GM18870 (cell line): ENCODE results near the gene SYCE3.
"Not testable (repeated sequence)": the region's sequence is repeated elsewhere in the genome, so short reads cannot be mapped to it uniquely, and the experiment has no call there.

Experiments
- ATAC-seq: cut with Tn5 transposase; IDR thresholded peaks from one replicate; pipeline ENCODE4 v1.9.1; 2021; ENCODE audit warnings: moderate library complexity; ENCODE audit not compliant: unreplicated experiment

SYCE3 gene

DNA sequence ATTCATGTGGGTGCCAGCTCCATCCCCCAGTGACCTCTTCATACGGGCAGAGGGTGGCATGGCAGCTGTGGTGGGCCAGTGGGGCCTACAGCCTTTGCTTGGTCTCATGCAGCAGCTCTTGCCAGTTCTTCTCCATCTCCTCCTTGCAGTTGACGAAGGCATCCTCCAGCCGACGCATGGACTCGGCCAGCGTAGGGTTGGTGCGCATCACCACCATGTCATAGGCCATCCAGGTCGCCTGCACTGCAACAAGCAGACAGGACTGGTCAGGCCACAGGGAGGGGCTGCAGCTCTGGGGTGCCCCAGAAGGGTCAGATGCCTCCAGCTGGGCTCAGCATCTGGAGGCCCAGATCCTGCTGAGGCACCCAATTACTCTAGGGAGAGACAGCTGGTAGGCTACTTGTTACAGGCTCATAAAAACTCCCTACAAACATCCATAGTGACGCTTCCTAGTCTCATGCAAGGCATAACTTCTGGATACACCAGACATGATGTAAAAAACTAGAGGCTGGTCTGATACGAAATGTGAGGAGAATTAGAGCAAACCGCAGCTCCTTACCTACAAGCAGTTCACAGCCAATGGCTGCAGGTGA lies 11.5 kb downstream of the SYCE3 start:
- ATAC-seq = no peak

DNA sequence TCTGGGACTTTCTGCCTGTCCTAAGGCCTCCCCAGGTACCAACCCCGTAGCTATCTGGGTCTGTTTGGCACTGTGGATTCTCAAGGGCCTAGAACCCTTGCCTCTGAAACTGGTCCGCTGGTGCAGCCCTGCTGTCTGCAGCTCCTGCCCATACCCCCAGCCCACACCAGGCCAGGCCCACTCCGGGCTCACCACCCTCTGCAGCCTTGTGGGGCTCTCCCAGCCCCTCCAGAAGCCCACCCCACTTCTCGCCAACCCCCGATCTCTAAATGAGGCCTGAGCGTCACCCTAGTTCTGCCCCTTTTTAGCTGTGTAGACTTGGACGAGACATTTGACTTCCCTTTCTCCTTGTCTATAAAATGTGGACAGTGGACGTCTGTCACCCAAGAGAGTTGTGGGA lies 12.3 kb downstream of the SYCE3 start:
- no peak for ATAC-seq

DNA sequence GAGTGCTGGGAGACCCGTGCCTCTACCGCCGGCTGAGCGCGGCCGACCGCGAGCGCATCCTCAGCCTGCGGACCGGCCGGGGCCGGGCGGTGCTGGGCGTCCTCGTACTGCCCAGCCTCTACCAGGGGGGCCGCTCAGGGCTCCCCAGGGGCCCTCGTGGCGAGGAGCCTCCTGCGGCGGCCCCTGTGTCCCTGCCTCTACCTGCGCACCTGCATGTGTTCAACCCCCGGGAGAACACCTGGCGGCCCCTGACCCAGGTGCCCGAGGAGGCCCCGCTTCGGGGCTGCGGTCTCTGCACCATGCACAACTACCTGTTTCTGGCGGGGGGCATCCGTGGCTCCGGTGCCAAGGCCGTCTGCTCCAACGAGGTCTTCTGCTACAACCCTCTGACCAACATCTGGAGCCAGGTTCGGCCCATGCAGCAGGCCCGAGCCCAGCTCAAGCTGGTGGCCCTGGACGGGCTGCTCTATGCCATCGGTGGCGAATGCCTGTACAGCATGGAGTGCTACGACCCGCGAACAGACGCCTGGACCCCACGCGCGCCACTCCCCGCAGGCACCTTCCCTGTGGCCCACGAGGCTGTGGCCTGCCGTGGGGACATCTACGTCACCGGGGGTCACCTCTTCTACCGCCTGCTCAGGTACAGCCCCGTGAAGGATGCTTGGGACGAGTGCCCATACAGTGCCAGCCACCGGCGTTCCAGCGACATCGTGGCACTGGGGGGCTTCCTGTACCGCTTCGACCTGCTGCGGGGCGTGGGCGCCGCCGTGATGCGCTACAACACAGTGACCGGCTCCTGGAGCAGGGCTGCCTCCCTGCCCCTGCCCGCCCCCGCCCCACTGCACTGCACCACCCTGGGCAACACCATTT lies 13.6 kb downstream of the SYCE3 start:
- ATAC-seq = no peak

DNA sequence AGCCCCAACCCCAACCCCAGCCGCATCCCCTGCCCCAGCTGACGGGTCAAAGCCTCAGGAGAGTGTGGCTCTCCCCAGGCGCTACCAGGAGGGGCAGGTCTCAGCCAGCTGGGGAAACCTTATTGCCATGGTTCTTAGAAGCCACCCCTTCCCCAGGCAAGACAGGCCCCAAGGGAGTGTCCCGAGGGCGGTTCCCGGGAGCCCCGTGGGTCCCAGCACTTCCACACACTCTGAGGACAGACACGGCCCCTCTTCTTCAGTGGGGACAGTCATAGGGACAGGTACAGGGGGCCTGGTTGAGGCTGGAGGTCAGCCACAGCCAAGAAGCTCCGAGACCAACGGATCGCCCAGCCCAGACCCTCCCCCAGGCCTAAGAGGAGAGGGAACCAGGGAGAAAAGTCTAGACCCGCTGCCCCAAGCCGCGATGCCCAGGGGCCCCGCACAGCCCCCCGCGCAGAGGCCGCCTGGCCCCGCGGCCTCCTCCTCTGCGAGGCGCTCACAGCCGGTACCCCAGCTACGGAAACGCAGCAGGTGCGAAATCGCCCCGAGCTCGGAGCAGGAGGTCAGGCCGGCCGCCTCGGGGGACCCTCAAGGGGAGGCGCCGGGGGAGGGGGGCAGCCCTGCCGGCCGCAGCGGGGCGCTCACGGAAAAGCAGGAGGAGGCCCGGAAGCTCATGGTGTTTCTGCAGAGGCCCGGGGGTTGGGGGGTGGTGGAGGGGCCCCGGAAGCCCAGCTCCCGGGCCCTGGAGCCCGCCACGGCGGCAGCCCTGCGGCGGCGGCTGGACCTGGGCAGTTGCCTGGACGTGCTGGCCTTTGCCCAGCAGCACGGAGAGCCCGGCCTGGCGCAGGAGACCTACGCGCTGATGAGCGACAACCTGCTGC lies 14.4 kb downstream of the SYCE3 start:
- no peak for ATAC-seq

DNA sequence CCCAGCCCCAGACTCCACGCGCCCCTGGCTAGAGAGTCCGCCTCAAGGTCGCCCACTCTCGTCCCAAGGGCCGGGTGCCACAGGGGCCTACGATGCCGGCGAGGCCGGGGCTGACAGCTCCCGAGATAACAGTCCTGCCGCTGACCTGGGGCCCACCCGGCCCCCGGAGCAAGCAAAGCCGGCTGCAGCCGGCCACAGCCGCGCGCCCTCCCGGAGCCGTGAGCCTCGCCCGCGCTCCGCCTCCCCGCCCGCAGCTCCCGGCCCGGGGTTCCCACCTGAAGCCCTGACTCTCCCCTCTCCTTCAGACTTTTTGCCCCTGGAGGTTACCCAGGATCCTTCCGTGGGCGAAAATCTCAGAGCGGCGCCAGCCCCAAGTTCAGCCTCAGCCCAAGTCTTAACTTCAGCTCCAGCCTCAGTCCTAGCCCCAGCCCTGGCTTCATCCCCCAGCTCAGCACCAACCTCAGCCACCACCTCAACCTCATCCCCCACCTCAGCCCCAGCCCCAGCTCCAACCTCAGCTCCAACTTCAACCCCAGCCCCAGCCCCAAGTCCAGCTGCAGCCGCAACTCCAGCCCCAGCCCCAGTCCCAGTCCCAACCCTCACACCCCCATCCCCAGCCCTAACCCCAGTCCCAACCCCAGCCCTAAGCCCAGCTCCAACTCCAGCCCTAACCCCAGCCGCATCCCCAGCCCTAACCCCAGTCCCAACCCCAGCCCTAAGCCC lies 15.3 kb downstream of the SYCE3 start:
- ATAC-seq = no peak

DNA sequence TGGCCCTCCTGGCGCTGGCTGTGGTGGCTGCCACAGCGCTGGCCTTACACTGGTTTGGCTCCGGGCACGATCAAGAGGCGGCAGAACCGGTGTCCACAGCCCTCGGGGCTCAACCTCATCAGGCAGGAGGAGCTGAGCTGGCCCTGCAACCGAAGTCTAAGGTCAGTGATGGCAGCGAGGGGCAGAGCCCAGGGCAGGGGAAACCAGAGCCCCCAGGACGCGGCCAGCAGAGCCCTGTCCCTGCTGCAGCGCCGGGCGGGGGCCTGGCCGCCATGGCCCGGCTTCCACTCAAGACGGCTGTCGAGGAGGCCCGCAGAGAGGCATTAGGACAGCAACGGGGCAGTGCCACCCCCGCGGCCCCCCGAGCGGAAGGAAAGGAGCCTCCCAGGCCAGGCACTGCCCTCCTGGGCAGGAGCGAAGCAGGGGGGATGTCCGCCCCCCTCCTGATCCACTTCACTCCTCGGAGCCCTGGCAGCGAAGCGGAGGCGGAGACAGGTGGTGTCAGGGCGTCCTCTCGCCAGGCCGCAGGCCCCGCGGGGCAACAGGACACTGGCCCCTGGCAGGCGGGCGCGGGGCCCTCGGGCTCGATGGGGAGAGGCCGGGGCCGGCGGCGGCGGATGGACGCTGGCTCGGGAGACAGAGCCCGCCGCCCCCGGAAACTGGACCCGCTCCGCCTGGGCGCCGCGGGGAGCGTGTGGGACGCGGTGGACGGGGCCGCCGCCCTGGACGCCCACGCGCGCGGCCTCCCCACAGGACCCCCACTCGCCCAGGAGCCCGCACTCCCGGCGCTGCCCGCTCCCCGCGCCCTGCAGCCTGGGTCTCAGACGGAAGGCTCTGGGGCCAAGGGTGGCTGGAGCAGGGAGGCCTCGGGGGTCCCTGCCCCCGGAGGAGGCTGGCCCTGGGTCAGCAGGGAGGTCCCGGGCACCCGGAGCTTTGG lies 16.1 kb downstream of the SYCE3 start:
- ATAC-seq = no peak

DNA sequence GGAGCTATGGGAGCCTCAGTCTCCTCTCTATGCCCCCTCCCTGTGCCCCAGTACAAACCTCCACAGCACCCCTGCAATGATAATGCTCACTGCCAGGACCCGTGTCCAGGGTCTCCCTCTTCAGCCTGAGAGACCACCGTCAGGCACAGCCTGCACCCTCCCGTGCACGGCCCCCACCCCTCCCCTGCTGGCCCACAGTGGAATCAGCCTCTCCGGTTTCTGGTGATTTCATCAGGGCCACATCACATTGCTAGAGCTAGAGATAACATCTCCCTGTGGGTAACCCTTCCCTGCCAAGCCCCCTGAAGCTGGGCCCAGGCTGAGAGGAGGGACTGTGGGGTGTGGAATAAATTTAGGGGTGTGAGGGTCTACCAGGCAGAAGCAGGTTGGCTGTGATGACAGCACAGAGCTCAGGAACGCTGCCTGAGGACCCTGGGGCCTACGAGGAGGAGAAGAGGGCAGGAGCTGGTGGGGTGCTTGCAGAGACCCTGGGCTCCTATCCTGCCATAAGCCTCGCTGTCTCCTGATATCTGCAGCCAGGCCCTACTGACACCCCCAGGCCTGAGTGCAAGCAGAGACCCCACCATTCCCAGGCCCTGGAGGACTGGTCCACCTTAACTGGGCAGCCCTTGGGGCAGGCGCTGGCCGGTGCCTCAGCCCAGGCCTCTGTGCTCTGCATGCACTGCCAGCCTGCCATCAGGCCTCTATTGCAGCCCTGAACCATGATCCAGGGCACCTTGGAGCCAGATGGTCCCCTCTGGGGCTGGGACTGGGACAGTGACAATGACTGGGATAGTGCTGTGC lies 17.0 kb downstream of the SYCE3 start, which contains the start of gene KLHDC7B:
KLHDC7B (plus strand) TSS at position 378 of the 804 bp plus-strand sequence; CDS start at position 723, 345 bp downstream.
- ATAC-seq = no peak

DNA sequence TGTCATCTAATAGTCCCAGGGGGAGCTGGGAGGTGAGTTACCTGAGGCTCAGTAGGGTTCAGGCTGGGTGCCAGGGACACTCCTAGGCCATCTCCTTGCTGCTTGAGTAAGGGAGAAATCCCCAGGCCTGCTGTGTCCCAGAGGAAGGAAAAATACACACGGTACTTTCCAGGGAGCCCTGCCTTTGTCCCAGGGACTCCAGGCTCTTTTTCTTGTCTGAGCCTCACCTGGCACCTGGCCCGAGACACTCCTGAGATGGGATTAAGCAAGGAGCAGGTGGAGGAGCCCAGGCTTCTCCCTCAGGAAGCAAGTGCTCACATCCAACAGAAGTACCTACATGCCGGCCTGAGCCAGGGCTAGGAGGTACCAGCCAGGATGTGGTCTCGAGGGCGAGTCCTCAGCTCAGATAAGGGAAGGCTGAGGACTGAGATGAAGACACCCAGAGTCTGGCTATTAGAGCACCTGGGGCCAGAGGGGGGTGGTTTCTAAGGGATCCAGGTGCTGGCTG lies 17.9 kb downstream of the SYCE3 start:
- no peak for ATAC-seq

DNA sequence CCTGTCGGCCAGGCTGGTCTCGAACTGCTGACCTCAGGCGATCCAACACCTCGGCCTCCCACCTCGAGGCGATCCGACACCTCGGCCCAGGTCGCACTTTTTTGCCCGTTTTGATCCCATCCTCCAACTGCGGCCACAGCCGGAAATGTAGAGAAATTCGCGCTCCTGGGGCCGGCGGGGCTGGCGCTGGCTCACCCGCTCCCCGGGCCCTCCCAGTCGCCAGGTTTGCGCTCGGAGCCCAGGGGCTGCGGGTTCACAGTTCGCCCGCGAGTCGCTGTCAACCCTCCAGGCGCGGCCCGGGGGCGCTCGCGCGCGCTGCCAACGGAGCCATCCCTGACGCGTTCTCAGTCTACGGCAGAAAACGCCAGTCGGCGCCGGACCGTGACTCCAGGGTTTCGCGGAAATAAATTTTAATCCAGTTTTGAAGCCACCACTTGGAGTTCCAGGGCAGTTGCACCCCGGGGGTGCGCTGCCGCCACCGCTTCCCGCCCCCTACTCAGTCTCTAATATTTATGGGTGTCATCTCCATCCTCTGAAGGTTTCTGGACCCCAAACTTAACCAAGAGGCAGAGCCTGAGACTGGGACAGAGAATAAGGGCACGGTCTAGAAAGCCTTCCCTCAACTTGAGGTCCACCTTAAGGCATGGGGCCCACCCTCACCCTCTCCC lies 18.5 kb downstream of the SYCE3 start:
- ATAC-seq = no peak

DNA sequence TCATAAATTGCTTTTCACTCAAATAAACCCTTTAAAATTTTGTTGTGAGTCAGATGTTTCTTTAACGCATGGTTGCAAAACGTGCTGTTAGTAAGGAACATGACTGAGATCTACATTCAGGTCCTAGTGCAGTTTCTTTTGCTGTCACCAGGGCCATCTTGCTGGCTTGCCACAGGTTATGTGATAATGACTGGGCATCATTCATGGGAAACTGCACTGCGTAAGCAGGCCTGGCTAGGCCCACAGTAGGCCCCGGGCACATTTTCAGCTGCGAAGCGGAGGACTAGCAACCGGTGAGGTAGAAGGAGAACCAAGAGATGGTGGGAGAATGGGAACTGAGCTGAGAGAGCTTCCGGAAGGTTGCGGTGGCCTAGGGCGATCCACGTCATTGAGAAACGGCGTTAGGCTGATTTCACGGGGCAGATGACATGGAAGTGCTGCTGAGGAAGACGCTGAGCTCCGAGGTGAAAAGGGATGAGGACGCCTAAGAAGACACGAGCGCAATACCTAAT lies 20.2 kb downstream of the SYCE3 start:
- no peak for ATAC-seq

DNA sequence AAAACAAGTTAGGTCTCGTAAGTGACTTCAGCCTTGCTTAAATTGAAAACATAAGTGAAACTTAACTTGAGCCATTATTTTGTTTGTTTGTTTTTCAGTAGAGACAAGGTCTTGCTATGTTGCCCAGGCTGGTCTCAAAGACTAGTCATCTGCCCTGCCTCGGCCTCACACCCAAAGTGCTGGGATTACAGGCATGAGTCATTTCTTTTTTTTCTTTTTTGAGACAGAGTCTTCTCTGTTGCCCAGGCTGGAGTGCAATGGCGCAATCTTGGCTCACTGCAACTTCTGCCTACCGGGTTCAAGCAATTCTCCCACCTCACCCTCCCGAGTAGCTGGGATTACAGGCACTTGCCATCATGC lies 21.1 kb downstream of the SYCE3 start:
- not testable (repeated sequence) for ATAC-seq

DNA sequence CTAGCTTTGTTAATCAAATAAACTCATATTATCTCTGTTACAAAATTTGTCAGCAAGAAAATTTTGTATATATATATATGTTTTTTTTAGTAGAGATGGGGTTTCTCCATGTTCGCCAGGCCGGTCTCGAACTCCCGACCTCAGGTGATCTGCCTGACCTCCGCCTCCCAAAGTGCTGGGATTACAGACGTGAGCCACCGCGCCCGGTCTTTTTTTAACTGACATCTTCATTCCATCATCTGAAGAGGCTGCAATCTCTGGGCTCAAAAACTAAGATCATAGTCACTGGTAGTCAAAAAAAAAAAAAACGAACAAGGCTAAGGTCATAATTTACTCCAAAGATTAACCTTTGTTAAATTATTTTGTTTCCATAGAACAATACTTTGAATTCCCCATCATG lies 22.3 kb downstream of the SYCE3 start:
- no peak for ATAC-seq

DNA sequence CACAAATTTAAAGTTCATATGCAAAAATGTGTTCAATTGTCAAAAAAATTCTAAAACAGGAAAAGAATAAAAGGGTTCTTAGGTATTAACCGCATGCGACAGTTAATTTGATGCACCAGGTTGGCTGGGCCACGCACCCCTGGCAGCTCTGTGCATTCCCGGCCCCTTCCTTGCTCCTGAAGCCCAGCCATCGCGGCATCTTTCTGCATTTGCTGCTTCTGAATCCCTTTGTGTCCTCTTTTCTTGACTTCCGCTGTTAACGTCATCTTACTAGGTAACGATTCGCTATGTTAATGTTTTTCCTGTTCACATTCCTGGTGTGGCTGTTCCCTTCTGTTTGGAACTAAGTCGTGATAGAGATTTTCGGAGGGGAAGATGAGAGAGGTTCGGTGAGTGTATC lies 25.0 kb downstream of the SYCE3 start:
- ATAC-seq = no peak

DNA sequence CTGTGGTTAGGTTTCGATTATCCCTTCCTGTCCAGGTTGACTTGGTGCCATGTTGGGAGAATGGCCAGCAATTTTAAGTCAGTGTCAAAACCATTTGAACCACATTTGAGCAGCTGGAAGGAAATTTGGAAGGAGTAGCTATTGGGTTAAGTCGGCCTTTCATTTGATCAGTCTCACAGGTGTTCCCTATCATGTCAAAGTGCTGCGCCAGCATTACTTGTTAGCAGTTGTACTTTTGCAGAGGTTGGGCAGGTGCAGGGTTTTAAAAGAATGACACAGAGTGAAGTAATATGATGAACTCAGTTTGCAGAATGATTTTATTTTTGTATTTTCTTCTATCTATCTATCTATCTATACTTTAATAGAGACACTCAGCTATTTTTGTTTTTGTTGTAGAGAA lies 26.5 kb downstream of the SYCE3 start:
- no peak for ATAC-seq

DNA sequence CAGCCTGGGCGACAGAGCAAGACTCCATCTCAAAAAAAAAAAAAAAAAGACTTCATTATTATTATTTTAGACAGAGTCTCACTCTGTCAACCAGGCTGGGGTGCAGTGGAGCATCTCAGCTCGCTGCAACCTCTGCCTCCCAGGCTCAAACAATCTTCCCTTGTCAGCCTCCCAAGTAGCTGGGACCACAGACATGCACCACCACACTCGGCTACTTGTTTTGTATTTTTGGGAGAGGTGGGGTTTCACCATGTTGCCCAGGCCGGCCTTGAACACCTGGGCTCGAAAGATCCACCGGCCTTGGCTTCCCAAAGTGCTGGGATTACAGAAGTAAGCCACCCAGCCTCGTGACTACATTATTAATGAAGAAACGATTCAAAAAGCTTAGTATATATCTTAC lies 27.6 kb downstream of the SYCE3 start:
- no peak for ATAC-seq

DNA sequence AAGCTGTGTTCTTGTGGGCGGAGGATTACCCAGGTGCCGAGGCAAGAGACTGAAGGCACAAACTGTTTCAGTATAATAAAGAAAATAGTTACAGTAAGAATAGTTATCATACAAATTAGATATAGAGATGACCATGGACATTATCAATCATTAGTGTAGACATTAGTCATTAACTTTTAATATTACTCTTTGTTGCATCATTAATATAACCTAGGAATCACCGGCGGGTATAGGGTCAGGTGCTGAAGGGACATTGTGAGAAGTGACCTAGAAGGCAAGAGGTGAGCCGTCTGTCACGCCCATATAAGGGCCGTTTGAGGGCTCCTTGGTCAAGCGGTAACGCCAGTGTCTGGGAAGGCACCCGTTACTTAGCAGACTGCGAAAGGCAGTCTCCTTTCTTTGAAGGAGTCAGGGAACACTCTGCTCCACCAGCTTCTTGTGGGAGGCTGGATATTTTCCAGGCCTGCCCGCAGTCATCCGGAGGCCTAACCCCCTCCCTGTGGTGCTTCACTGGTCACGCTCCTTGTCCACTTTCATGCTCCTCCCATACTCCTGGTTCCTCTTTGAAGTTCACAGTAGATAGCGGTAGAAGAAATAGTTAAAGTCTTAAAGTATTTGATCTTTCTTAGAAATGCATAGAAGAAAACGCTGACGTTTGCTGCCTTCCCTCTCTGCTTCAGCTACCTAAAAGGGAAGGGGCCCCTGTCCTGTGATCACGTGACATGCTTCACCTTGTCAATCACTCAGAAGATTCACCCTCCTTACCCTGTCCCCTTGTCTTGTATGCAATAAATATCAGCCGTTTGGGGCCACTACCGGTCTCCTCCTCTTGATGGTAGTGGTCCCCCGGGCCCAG lies 28.6 kb downstream of the SYCE3 start:
- not testable (repeated sequence) for ATAC-seq
